IPS DF 6.9 (cell line): ENCODE data around the gene CTDP1.

Experiments used
- DNase-seq: peaks from one replicate; pipeline ENCODE4 v3.0.0-alpha.2; 2013; ENCODE audit warnings: low read depth, low spot score
- H3K27ac ChIP-seq: one replicate; pipeline ENCODE4 v1.5.1; 2013; ENCODE audit warnings: low read length, control low read depth
- H3K27me3 ChIP-seq: 2 replicates; pipeline ENCODE4 v1.6.1; 2013; ENCODE audit warnings: mild to moderate bottlenecking, low read length; ENCODE audit not compliant: control insufficient read depth, insufficient read depth
- H3K36me3 ChIP-seq: 2 replicates; pipeline ENCODE4 v1.6.1; 2013; ENCODE audit warnings: low read length; ENCODE audit not compliant: control insufficient read depth, insufficient read depth
- H3K4me1 ChIP-seq: 2 replicates; pipeline ENCODE4 v1.6.1; 2013; ENCODE audit warnings: low read length; ENCODE audit not compliant: control insufficient read depth, insufficient read depth
- H3K4me3 ChIP-seq: 2 replicates; pipeline ENCODE4 v1.5.1; 2013; ENCODE audit warnings: mild to moderate bottlenecking, low read length
- H3K9me3 ChIP-seq: 2 replicates; pipeline ENCODE4 v1.6.1; 2013; ENCODE audit warnings: low read length, inconsistent platforms; ENCODE audit not compliant: control insufficient read depth, insufficient read depth
- WGBS: extraction: QIAGEN DNeasy Blood & Tissue Kit; methylation state at CpG from one replicate; pipeline ENCODE4 v1.1.7; 2013; ENCODE audit warnings: mixed read lengths, missing lambda C conversion rate; ENCODE audit not compliant: insufficient read length, insufficient coverage; 5-methylcytosine and 5-hydroxymethylcytosine counted together

CTDP1 gene

DNA sequence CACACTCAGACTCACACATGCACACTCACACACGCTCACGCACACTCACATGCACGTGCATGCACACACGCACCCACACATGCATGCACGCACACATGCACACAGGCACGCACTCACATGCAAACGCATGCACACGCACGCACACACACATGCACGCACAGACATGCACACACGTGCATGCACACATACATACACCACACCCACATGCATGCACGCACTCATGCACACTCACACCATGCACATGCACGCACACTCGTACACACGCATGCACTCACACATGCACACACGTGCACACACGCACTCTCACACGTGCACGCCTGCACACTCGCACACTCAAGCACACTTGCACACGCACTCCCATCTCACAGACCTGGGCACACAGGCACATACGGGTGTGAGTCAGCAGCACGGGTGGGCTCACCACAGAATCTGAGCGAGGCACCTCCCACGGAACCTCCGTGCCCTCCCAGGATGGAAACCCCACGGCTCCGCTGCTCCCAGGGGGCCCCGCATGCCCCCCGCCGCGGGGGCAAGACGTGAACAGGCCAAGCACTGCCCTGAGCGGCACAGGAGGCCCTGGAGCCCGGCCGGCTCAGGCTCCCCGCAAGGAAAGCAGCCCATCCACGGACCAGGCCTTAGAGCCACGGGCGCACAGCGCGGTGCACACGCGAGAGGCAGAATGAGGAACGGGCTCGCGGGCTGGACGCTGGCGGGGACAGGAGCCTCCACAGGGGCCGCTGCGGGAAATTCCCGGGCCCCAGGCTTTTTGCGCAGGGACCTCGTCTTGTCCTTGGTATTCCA, 109.7 kb downstream of the CTDP1 start:
- Histone ChIP-seq H3K9me3 (no peaks in the 10 kb centered on the region), H3K27ac (no peak overlapping the region), H3K27me3 (peaks cover 19% of the 10 kb centered on the region), H3K4me3 (no peak overlapping the region), H3K4me1 (peaks cover 2% of the 10 kb centered on the region; the same call in 1 of the 2 replicates), H3K36me3 (no peaks in the 10 kb centered on the region)
- no CpG with 5 or more reads among the region's 54 CpGs for WGBS
- no peak for DNase-seq

DNA sequence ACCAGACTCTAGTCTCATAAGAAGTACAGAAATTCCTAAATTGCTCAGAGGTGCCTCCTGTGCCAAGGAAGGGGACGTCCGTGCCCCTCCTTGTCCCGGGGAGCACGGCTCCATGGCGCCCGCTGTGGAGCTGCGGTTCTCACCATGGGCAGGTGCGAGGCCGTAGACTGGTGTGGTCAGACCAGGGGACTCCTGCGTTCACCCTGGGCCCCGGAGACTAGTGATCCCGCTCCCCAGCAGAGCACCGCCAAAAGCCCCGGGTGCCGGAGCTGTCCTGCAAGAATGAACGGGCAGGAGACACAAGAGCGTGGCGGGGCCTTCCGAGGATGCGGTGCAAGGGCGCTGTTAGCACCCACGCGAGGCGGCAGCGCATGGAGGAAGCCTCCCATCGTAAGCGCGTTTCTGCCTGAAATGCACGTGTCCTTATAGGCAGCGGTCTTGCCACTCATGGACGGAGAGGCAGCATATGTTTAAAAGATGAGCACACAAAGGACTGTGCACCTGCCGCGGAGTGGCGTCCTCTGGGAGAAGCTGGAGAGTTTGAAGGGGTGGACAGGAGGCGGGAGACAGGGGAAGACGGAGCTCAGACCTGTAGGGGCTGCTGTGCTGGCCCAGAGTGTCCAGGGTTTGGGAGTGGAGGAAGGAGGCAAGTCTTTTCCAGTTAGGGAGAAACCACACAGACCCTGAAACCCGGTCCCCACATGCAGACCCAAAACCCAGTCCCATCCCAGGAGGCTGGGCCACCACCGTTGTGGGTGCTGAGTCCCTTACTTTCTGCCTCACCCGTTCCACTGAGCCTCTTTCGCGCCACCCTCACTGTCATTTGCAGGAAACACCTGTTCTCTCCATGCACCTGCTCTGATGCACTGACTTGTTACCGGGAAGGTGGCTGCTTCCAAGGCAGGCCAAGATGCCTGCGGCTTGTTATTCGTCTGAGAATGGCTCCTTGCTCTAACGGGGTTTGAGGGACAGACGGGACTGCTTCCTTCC, 110.6 kb downstream of the CTDP1 start:
- Histone ChIP-seq H3K4me3 (no peak overlapping the region), H3K4me1 (peaks cover 2% of the 10 kb centered on the region; the same call in 1 of the 2 replicates), H3K27me3 (peaks cover 19% of the 10 kb centered on the region), H3K36me3 (no peaks in the 10 kb centered on the region), H3K9me3 (no peaks in the 10 kb centered on the region), H3K27ac (no peak overlapping the region)
- no CpG with 5 or more reads among the region's 46 CpGs for WGBS
- no peak for DNase-seq

DNA sequence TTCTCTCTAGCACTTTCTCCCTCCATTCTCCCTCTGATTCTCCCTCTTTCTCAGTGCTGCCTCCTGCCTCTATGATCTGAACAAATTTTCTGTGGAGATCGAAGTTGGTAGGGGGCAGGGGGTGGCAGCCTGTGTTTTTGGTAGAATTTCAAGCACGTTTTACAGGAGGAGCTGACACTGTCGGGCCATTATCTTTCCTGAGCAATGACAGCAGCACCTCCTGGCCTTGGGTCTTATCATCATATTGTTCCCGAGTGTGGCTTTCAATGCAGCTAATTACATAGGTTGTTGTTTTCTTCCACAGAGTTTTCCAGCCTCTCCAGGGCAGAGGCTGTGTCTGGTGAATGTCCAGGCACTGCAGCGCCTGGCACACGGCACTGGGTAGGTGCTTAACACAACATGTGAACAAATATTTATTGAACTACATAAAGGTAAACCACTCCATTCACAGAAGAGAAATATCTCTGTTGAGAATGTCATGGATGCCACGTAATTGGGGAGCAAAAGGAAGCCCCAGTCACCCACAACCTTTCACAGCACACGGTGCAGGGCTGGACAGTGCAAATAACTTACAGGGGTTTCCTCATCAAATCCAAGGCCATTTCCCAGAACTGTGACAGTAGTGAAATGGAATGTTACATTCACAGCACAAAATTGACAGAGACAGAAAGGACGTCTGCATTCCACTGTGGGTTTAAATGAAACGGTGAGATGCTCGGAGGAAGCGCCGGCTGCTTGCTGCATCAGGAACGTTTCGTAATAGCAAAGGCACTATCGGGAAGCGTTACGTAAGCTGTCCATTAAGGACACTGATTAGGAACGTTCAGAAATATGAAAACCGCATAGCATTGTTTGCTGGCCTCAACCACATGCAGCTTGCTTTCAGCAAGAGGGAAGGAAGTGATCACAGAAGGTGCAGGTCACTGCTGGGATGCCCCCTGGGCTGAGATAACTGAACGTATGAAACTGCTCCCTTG, 111.7 kb downstream of the CTDP1 start:
- no CpG with 5 or more reads among the region's 21 CpGs for WGBS
- Histone ChIP-seq H3K9me3 (no peaks in the 10 kb centered on the region), H3K27me3 (peaks cover 19% of the 10 kb centered on the region), H3K4me3 (no peak overlapping the region), H3K4me1 (peaks cover 2% of the 10 kb centered on the region; the same call in 1 of the 2 replicates), H3K36me3 (no peaks in the 10 kb centered on the region), H3K27ac (no peak overlapping the region)
- no peak for DNase-seq

DNA sequence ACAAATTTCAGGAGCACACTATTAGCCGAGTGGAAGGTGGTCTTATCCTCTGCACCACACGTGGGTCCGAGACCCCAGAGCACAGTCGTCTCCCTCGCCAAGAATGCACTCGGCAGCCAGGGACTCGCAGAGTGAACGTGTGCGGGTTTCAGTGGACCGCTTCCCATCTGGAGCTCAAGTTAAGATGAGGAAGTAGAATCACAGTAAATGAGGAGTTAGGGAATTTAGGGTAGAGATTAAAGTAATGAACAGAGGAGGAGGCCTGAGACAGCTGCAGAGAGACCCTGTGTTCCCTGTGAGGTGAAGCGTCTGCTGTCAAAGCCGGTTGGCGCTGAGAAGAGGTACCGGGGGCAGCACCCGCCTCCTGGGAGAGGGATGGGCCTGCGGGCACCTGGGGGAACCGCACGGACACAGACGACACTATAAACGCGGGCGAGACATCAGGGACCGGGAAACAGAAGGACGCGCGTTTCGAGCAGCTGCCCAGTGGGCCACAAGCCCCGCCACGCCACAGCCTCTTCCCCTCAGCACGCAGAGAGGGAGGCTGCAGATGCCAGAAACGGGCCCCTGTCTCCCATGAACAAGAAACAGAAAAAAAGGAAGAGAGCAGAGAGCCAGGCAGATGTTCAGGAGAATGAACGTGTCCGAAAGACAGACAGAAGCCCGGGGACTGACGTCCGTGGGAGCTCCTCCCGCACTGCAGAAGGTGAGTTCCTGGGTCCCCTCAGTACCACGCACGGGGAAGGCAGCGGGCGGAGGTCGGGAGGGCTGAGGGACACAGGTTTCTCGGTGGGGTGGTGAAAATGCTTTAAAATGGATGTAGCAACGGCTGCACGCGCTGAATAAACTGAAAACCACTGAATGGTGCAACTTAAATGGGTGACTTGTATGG, 112.7 kb downstream of the CTDP1 start:
- Histone ChIP-seq H3K36me3 (no peaks in the 10 kb centered on the region), H3K27ac (no peak overlapping the region), H3K27me3 (peaks cover 23% of the 10 kb centered on the region), H3K4me3 (no peak overlapping the region), H3K9me3 (no peaks in the 10 kb centered on the region), H3K4me1 (peaks cover 2% of the 10 kb centered on the region)
- WGBS, result no CpG with 5 or more reads among the region's 46 CpGs
- DNase-seq, result no peak

DNA sequence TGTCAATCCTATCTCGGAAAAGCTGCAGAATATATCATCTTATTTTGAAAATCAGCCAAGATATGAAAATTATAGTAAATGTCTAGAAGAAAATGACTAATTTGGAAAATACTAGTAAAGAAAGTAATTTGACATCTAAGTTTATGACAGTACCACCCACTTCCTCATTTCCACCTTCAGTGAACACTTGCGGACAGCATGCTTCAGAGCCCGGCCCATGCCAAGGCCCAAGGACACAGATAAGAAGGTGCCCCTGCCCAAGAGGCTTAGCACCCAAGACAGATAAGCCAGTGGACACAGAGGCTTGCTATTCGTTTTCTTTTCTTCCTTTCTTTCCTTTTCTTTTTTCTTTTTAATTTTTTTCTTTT, 113.4 kb downstream of the CTDP1 start:
- no peak overlapping the region for H3K27ac ChIP-seq
- WGBS, result no CpG with 5 or more reads among the region's 4 CpGs
- H3K27me3 ChIP-seq, result peaks cover 21% of the 10 kb centered on the region; the same call in 1 of the 2 replicates

DNA sequence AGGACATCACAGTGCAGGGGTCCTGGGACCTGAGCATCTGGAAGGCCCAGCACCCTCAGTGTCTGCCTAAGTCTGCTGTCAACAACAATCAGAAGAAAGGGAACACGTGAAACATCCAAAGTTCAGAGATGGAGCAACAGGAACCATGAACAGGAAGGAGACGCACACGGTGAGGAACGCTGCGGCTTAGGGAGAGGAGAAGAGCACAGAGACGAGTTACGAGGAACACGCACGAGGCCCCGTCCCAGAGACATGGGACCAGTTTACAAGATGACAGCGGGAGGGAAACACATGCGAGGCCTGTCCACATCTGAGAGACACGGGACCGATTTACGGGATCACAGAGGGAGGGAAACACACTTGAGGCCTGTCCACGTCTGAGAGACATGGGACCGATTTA, 115.2 kb downstream of the CTDP1 start:
- no peak for DNase-seq
- Histone ChIP-seq H3K36me3 (no peaks in the 10 kb centered on the region), H3K4me1 (no peaks in the 10 kb centered on the region; the same call in 1 of the 2 replicates), H3K4me3 (no peak overlapping the region), H3K27ac (no peak overlapping the region), H3K27me3 (peaks cover 26% of the 10 kb centered on the region; the same call in 1 of the 2 replicates), H3K9me3 (no peaks in the 10 kb centered on the region)
- whole genome bisulfite sequencing, result no CpG with 5 or more reads among the region's 17 CpGs

More for the DNA sequence above, 113.4 kb downstream of the CTDP1 start:
- H3K36me3 ChIP-seq, result no peaks in the 10 kb centered on the region
- no peaks in the 10 kb centered on the region for H3K9me3 ChIP-seq
- no peak overlapping the region for H3K4me3 ChIP-seq
- DNase-seq, result no peak
- peaks cover 2% of the 10 kb centered on the region; the same call in 1 of the 2 replicates for H3K4me1 ChIP-seq

DNA sequence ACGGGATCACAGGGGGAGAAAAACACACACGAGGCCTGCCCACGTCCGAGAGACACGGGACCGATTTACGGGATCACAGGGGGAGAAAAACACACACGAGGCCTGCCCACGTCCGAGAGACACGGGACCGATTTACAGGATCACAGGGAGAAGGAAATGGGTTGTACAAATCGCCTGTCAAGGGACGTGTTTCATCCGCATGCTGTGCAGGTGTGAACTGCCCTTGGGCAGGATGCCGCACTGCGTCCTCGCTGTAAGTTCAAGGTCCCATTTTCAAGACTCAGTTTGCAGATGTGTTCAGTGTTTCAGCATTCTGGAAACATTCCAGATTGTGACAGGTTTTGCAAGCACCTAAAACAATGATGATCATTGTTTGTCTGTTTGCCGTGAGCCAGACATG, 115.8 kb downstream of the CTDP1 start:
- Histone ChIP-seq H3K9me3 (no peaks in the 10 kb centered on the region), H3K27ac (no peak overlapping the region), H3K4me3 (no peak overlapping the region), H3K27me3 (peaks cover 26% of the 10 kb centered on the region; the same call in 1 of the 2 replicates), H3K4me1 (no peaks in the 10 kb centered on the region; the same call in 1 of the 2 replicates), H3K36me3 (no peaks in the 10 kb centered on the region)
- DNase-seq, result no peak
- no CpG with 5 or more reads among the region's 19 CpGs for WGBS

DNA sequence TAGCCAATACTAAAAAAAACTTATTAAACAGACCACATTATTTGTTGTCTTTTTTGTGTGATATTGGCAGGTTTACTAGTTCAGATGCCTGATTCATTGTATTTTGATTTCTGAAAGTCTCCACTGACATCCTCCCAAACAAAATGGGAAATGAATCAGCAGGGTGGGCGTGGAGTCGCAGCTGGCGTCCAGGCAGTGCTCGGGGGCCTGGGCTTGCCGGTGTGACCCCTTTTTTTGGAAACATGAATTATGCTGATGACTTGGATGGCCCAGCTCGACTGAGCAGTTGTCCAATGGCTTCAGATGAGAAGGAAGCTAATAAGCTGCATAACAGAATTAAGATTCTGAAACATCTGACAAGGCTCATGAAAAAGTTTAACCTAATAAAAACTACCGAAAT, 116.4 kb downstream of the CTDP1 start:
- no peak overlapping the region for H3K27ac ChIP-seq
- no peak overlapping the region for H3K4me3 ChIP-seq
- no CpG with 5 or more reads among the region's 7 CpGs for WGBS
- no peaks in the 10 kb centered on the region; the same call in 1 of the 2 replicates for H3K4me1 ChIP-seq
- DNase-seq, result no peak
- no peaks in the 10 kb centered on the region for H3K36me3 ChIP-seq
- peaks cover 26% of the 10 kb centered on the region; the same call in 1 of the 2 replicates for H3K27me3 ChIP-seq
- no peaks in the 10 kb centered on the region for H3K9me3 ChIP-seq
